ENCODE measurements around the gene HRG.

- TF ChIP-seq, protein P1, sequence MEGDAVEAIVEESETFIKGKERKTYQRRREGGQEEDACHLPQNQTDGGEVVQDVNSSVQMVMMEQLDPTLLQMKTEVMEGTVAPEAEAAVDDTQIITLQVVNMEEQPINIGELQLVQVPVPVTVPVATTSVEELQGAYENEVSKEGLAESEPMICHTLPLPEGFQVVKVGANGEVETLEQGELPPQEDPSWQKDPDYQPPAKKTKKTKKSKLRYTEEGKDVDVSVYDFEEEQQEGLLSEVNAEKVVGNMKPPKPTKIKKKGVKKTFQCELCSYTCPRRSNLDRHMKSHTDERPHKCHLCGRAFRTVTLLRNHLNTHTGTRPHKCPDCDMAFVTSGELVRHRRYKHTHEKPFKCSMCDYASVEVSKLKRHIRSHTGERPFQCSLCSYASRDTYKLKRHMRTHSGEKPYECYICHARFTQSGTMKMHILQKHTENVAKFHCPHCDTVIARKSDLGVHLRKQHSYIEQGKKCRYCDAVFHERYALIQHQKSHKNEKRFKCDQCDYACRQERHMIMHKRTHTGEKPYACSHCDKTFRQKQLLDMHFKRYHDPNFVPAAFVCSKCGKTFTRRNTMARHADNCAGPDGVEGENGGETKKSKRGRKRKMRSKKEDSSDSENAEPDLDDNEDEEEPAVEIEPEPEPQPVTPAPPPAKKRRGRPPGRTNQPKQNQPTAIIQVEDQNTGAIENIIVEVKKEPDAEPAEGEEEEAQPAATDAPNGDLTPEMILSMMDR (conservative IDR thresholded peaks at IDR 0.05; ENCODE audit: low read depth, low read length) = no peak
- no peak for TF ChIP-seq EZH2 (IDR thresholded peaks at IDR 0.05; ENCODE audit: borderline replicate concordance, low read depth, low read length, poor library complexity, severe bottlenecking)
These were observed 12.8 kb downstream of the HRG start for GRCh38 chr3:186678604-186679003.
